GM23338 (cell line): Measurements from ENCODE around the gene NRCAM.

Source experiments
- CREB1 ChIP-seq: fragments of 250-450 bp; sonication (Bioruptor Pico); IDR thresholded peaks from 2 replicates; pipeline ENCODE4 v1.5.0; 2020; ENCODE audit warnings: low read depth, mild to moderate bottlenecking, moderate library complexity
- EZH2 ChIP-seq: fragments of 200-600 bp; sonication (generic); IDR thresholded peaks from one replicate; pipeline ENCODE4 v1.8.0; 2017; ENCODE audit warnings: antibody characterized with exemption, mild to moderate bottlenecking, low read depth; ENCODE audit not compliant: unreplicated experiment
- EZH2phosphoT487 ChIP-seq: fragments of 200-600 bp; sonication (generic); IDR thresholded peaks from one replicate; pipeline ENCODE4 v1.8.1; 2018; ENCODE audit warnings: antibody characterized with exemption; ENCODE audit not compliant: unreplicated experiment
- JUNB ChIP-seq: IDR thresholded peaks from one replicate; pipeline ENCODE4 v1.6.1; 2016; ENCODE audit warnings: antibody characterized with exemption; ENCODE audit not compliant: unreplicated experiment
- NANOG ChIP-seq: IDR thresholded peaks from 2 replicates; pipeline ENCODE4 v1.6.1; 2016; ENCODE audit warnings: antibody characterized with exemption, borderline replicate concordance
- POLR2AphosphoS5 ChIP-seq: IDR thresholded peaks from 2 replicates; pipeline ENCODE4 v1.6.1; 2016; ENCODE audit warnings: antibody characterized with exemption, low read depth
- STAT1 ChIP-seq: IDR thresholded peaks from one replicate; pipeline ENCODE4 v1.6.1; 2016; ENCODE audit warnings: antibody characterized with exemption; ENCODE audit not compliant: unreplicated experiment
- ZNF114 ChIP-seq: fragments of 250-450 bp; sonication (Bioruptor Pico); IDR thresholded peaks from 2 replicates; pipeline ENCODE4 v1.5.0; 2020; ENCODE audit warnings: mild to moderate bottlenecking, moderate library complexity
- ZNF331 ChIP-seq: fragments of 250-450 bp; sonication (Bioruptor Pico); IDR thresholded peaks from 2 replicates; pipeline ENCODE4 v1.5.0; 2020; ENCODE audit warnings: low read depth, mild to moderate bottlenecking, moderate library complexity
- TF ChIP-seq, protein P1 (sequence below), 2 experiments: fragments of 200-600 bp in 1 of 2; sonication (generic) in 1 of 2; conservative IDR thresholded peaks; 2 replicates each; pipeline versions ENCODE4 v1.5.1 to v1.6.1; 2016 to 2017; ENCODE audit warnings: antibody characterized with exemption in 2 of 2, low read depth in 2 of 2, mild to moderate bottlenecking in 2 of 2, moderate library complexity in 1 of 2
- TF ChIP-seq, protein P2 (sequence below): IDR thresholded peaks from one replicate; pipeline ENCODE4 v1.6.1; 2018; ENCODE audit warnings: antibody characterized with exemption; ENCODE audit not compliant: unreplicated experiment

DNA sequence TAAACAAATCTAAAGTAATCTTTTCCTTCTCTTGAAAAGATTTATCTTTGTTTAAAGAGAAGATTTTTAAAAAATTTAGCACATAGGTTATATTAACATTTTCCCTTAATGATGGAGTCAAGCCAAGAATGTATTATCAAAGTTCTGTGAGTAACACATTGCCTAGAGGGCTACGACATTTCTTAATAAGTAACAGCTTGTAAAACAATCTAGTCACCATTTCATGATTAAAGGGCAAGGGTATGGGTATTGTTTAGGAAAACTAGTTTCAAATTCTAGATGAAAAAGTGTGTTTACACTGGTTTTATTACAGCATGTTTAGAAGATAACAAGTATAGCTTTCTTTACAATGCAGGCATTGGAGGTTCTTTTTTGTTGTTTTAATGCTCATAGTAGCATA, 297.5 kb downstream of the NRCAM start:
- TF ChIP-seq CREB1 (CRISPR knock-in tag) (no peak), EZH2 (no peak), POLR2AphosphoS5 (no peak), ZNF331 (no peak), ZNF114 (no peak), NANOG (no peak), EZH2phosphoT487 (no peak), JUNB (no peak), STAT1 (no peak)
- TF ChIP-seq, protein P1, sequence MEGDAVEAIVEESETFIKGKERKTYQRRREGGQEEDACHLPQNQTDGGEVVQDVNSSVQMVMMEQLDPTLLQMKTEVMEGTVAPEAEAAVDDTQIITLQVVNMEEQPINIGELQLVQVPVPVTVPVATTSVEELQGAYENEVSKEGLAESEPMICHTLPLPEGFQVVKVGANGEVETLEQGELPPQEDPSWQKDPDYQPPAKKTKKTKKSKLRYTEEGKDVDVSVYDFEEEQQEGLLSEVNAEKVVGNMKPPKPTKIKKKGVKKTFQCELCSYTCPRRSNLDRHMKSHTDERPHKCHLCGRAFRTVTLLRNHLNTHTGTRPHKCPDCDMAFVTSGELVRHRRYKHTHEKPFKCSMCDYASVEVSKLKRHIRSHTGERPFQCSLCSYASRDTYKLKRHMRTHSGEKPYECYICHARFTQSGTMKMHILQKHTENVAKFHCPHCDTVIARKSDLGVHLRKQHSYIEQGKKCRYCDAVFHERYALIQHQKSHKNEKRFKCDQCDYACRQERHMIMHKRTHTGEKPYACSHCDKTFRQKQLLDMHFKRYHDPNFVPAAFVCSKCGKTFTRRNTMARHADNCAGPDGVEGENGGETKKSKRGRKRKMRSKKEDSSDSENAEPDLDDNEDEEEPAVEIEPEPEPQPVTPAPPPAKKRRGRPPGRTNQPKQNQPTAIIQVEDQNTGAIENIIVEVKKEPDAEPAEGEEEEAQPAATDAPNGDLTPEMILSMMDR (conservative IDR thresholded peaks at IDR 0.05; ENCODE audit: low read depth in 2 of 2) = no peak
- TF ChIP-seq, protein P2, sequence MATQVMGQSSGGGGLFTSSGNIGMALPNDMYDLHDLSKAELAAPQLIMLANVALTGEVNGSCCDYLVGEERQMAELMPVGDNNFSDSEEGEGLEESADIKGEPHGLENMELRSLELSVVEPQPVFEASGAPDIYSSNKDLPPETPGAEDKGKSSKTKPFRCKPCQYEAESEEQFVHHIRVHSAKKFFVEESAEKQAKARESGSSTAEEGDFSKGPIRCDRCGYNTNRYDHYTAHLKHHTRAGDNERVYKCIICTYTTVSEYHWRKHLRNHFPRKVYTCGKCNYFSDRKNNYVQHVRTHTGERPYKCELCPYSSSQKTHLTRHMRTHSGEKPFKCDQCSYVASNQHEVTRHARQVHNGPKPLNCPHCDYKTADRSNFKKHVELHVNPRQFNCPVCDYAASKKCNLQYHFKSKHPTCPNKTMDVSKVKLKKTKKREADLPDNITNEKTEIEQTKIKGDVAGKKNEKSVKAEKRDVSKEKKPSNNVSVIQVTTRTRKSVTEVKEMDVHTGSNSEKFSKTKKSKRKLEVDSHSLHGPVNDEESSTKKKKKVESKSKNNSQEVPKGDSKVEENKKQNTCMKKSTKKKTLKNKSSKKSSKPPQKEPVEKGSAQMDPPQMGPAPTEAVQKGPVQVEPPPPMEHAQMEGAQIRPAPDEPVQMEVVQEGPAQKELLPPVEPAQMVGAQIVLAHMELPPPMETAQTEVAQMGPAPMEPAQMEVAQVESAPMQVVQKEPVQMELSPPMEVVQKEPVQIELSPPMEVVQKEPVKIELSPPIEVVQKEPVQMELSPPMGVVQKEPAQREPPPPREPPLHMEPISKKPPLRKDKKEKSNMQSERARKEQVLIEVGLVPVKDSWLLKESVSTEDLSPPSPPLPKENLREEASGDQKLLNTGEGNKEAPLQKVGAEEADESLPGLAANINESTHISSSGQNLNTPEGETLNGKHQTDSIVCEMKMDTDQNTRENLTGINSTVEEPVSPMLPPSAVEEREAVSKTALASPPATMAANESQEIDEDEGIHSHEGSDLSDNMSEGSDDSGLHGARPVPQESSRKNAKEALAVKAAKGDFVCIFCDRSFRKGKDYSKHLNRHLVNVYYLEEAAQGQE = no peak
